ENCODE results near the gene GATB. TPM values are rescaled to one million over a fixed set of nuclear protein-coding genes. Genes with fewer than 3 reads are reported as not detected.
A peak's percentile ranks its signal among the peaks of the same experiment; 100 is the strongest.

Gene GATB
- total RNA-seq, 4 donors from 2014 or later: 34.3 to 66.3 (median 47.2) TPM

DNA sequence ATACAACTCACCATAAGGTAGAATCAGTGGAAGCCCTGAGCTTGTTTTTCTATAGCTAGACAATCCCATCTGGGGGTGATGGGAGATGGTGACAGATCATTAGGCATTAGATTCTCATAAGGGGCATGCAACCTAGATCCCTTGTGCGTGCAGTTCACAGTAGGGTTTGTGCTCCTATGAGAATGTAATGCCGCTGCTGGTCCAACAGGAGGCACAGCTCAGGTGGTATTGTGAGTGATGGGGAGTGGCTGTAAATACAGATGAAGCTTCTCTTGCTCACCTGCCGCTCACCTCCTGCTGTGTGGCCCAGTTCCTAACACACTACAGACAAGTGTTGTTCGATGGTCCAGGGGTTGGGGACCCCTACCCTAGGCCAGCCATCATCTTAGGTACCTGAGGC lies 5.9 kb upstream of the GATB start:
- Histone ChIP-seq H3K27ac (no peak overlapping the region), H3K27me3 (peaks cover 10% of the 10 kb centered on the region), H3K9me3 (no peaks in the 10 kb centered on the region), H3K4me3 (no peak overlapping the region), H3K36me3 (no peaks in the 10 kb centered on the region), H3K4me1 (no peaks in the 10 kb centered on the region)
- TF ChIP-seq, protein P1, sequence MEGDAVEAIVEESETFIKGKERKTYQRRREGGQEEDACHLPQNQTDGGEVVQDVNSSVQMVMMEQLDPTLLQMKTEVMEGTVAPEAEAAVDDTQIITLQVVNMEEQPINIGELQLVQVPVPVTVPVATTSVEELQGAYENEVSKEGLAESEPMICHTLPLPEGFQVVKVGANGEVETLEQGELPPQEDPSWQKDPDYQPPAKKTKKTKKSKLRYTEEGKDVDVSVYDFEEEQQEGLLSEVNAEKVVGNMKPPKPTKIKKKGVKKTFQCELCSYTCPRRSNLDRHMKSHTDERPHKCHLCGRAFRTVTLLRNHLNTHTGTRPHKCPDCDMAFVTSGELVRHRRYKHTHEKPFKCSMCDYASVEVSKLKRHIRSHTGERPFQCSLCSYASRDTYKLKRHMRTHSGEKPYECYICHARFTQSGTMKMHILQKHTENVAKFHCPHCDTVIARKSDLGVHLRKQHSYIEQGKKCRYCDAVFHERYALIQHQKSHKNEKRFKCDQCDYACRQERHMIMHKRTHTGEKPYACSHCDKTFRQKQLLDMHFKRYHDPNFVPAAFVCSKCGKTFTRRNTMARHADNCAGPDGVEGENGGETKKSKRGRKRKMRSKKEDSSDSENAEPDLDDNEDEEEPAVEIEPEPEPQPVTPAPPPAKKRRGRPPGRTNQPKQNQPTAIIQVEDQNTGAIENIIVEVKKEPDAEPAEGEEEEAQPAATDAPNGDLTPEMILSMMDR (IDR thresholded peaks at IDR 0.05): peak in 1 of 2 donors; percentile 5
- TF ChIP-seq POLR2AphosphoS5 (IDR thresholded peaks at IDR 0.05): no peak
- 86% methylated on average over 4 of the region's 4 CpGs for WGBS
- DNase-seq (ENCODE audit: low spot score in 2 of 2): no peak

DNA sequence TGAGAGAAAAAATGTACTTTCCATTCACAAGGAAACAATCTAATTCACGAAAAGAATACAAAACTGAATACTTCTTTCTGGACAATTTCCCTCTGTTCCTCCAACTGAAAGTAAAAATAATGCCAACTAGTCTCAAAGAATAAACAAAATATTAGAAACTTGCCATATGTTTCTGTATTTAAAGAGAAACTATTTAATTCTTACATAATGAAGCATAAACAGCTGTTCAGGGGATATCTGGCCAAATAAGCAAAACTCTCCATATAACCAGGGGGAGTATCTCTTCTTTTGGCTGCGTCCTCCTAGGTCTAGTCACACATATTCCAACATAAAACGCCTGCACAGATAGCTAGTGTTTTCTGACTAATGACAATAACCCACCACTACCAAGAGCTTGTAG lies 805 bp downstream of the GATB start:
- Histone ChIP-seq H3K4me3 (peak overlapping the region; percentile 60), H3K27me3 (peaks cover 2% of the 10 kb centered on the region), H3K36me3 (peaks cover 12% of the 10 kb centered on the region), H3K27ac (no peak overlapping the region), H3K4me1 (peaks cover 13% of the 10 kb centered on the region), H3K9me3 (no peaks in the 10 kb centered on the region)
- WGBS: 29% methylated on average over 3 of the region's 3 CpGs
- TF ChIP-seq POLR2A (IDR thresholded peaks at IDR 0.05) (no peak), POLR2AphosphoS5 (IDR thresholded peaks at IDR 0.05) (no peak), EP300 (IDR thresholded peaks at IDR 0.05) (no peak)
- TF ChIP-seq, protein P1 (IDR thresholded peaks at IDR 0.05): no peak
- DNase-seq (ENCODE audit: low spot score in 2 of 2): no peak

DNA sequence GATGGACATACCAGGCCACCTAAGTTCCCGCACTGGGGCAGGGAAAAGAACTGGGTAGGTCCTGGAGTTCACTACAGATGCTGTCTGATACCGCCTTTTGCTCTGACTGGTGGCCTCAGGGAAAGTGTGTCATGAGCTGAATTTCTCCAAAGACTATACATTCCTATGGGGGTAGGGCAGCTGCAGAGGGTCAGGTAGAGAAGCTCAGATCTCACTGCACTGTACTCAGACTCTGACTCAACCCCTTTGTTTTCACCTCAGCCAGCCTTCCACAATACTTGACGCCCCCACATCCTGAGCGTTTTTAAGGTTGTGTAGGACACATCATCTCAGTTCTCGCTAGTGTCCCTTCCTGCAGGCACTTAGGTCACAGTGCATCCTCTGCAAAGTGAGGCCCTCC lies 7.8 kb downstream of the GATB start:
- TF ChIP-seq EP300 (IDR thresholded peaks at IDR 0.05) (no peak), POLR2A (IDR thresholded peaks at IDR 0.05) (no peak), POLR2AphosphoS5 (IDR thresholded peaks at IDR 0.05) (no peak)
- TF ChIP-seq, protein P1 (IDR thresholded peaks at IDR 0.05): no peak
- peaks cover 44% of the 10 kb centered on the region for H3K36me3 ChIP-seq
- H3K4me1 ChIP-seq: no peaks in the 10 kb centered on the region
- no peaks in the 10 kb centered on the region for H3K27me3 ChIP-seq
- H3K9me3 ChIP-seq: no peaks in the 10 kb centered on the region
- no peak overlapping the region for H3K27ac ChIP-seq
- DNase-seq (ENCODE audit: low spot score in 2 of 2): no peak
- WGBS: 92% methylated on average over 5 of the region's 5 CpGs
- no peak overlapping the region for H3K4me3 ChIP-seq

DNA sequence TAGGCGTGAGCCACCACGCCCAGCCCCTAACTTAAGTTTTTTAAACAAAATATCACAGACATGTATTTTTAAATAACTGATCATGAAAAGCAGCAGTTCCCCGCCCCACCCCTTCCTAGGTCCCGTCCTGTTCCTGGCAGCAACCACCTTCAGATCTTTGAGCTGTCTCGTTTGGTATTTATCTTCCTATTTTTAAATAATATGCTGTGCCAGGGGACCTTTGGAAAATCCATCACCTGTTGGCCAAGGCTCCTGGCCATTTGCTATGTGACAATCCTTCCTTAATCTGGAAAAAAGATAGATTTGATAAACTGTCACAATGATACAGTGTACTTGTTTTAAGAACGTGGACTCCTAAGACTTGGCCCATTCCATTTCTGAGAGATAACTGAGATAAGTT lies 10.7 kb downstream of the GATB start:
- Histone ChIP-seq H3K9me3 (no peaks in the 10 kb centered on the region), H3K27me3 (no peaks in the 10 kb centered on the region), H3K27ac (no peak overlapping the region), H3K4me1 (no peaks in the 10 kb centered on the region), H3K36me3 (peaks cover 38% of the 10 kb centered on the region), H3K4me3 (no peak overlapping the region)
- 87% methylated on average over 6 of the region's 6 CpGs for WGBS
- TF ChIP-seq, protein P1 (IDR thresholded peaks at IDR 0.05): no peak
- TF ChIP-seq POLR2A (IDR thresholded peaks at IDR 0.05) (no peak), EP300 (IDR thresholded peaks at IDR 0.05) (no peak), POLR2AphosphoS5 (IDR thresholded peaks at IDR 0.05) (no peak)
- no peak for DNase-seq (ENCODE audit: low spot score in 2 of 2)

DNA sequence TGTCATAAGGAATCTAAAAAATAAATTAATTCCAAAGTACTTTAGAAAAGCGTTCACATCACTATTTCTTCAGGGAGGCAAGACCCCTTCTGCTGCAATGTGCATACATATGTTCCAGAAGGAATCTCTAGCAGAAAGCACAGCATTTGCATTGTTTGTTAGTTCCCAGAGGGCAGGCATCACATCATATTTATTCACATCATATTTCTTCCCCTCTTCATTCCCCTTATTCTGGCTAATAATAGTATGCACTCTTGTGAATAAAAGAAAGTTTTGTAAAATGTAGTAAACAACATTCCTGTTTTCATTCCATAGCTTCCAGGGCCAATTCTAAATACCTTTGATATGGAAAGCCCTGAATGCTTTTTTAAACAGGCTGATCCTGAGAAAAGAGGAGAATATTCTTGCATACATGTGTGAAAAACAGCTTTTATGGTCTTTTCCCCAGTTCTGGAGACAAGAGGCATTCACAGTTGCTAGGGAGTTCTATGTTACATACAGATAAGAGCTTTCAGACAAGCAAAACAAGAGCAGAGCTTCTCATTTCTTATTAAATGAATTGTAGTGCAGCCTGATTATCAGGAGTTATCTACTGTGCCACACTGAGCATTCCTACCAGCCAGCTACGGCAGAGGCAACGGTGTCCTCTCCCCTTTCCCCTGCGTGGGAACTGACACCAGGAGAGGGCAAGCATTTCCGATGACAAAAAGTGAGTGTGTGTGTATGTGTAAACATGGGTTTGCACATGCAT lies 15.2 kb downstream of the GATB start:
- peaks cover 11% of the 10 kb centered on the region for H3K36me3 ChIP-seq
- no peak for DNase-seq (ENCODE audit: low spot score in 2 of 2)
- 72% methylated on average over 5 of the region's 5 CpGs for WGBS
- TF ChIP-seq POLR2A (IDR thresholded peaks at IDR 0.05) (no peak), EP300 (IDR thresholded peaks at IDR 0.05) (no peak), POLR2AphosphoS5 (IDR thresholded peaks at IDR 0.05) (no peak)
- TF ChIP-seq, protein P1 (IDR thresholded peaks at IDR 0.05): no peak
- no peaks in the 10 kb centered on the region for H3K4me1 ChIP-seq
- no peak overlapping the region for H3K27ac ChIP-seq
- H3K27me3 ChIP-seq: no peaks in the 10 kb centered on the region
- no peaks in the 10 kb centered on the region for H3K9me3 ChIP-seq
- H3K4me3 ChIP-seq: no peak overlapping the region
